ENCODE measurements around the gene AHNAK2.

- TF ChIP-seq, protein P1, sequence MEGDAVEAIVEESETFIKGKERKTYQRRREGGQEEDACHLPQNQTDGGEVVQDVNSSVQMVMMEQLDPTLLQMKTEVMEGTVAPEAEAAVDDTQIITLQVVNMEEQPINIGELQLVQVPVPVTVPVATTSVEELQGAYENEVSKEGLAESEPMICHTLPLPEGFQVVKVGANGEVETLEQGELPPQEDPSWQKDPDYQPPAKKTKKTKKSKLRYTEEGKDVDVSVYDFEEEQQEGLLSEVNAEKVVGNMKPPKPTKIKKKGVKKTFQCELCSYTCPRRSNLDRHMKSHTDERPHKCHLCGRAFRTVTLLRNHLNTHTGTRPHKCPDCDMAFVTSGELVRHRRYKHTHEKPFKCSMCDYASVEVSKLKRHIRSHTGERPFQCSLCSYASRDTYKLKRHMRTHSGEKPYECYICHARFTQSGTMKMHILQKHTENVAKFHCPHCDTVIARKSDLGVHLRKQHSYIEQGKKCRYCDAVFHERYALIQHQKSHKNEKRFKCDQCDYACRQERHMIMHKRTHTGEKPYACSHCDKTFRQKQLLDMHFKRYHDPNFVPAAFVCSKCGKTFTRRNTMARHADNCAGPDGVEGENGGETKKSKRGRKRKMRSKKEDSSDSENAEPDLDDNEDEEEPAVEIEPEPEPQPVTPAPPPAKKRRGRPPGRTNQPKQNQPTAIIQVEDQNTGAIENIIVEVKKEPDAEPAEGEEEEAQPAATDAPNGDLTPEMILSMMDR (IDR thresholded peaks at IDR 0.05; ENCODE audit: insufficient read depth, low read length): no peak
- TF ChIP-seq, protein P2, sequence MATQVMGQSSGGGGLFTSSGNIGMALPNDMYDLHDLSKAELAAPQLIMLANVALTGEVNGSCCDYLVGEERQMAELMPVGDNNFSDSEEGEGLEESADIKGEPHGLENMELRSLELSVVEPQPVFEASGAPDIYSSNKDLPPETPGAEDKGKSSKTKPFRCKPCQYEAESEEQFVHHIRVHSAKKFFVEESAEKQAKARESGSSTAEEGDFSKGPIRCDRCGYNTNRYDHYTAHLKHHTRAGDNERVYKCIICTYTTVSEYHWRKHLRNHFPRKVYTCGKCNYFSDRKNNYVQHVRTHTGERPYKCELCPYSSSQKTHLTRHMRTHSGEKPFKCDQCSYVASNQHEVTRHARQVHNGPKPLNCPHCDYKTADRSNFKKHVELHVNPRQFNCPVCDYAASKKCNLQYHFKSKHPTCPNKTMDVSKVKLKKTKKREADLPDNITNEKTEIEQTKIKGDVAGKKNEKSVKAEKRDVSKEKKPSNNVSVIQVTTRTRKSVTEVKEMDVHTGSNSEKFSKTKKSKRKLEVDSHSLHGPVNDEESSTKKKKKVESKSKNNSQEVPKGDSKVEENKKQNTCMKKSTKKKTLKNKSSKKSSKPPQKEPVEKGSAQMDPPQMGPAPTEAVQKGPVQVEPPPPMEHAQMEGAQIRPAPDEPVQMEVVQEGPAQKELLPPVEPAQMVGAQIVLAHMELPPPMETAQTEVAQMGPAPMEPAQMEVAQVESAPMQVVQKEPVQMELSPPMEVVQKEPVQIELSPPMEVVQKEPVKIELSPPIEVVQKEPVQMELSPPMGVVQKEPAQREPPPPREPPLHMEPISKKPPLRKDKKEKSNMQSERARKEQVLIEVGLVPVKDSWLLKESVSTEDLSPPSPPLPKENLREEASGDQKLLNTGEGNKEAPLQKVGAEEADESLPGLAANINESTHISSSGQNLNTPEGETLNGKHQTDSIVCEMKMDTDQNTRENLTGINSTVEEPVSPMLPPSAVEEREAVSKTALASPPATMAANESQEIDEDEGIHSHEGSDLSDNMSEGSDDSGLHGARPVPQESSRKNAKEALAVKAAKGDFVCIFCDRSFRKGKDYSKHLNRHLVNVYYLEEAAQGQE (IDR thresholded peaks at IDR 0.05; ENCODE audit: insufficient replicate concordance, low read depth): no peak
- TF ChIP-seq SPI1 (IDR thresholded peaks at IDR 0.05; ENCODE audit: borderline replicate concordance, low read depth) (no peak), GABPA (IDR thresholded peaks at IDR 0.05; ENCODE audit: low read depth) (no peak), POLR2AphosphoS5 (IDR thresholded peaks at IDR 0.05; ENCODE audit: low read depth) (no peak)
These were observed 82.9 kb downstream of the AHNAK2 start for GRCh38 chr14:104895207-104895785.

All from HL-60 (cell line).